Panc1 (cell line): ENCODE results near the gene GAGE13.

ENCODE experiments used
- POLR2AphosphoS5 ChIP-seq: IDR thresholded peaks from 2 replicates; pipeline ENCODE4 v1.6.1; 2012; ENCODE audit warnings: mild to moderate bottlenecking, low read depth, low read length, moderate library complexity
- REST ChIP-seq, 2 experiments: IDR thresholded peaks; 2 replicates each; pipeline ENCODE4 v1.6.1; 2011 to 2012; ENCODE audit warnings: low read depth in 2 of 2, control low read depth in 1 of 2, low read length in 1 of 2, mild to moderate bottlenecking in 1 of 2, moderate library complexity in 1 of 2; ENCODE audit not compliant: insufficient read depth in 1 of 2
- SIN3A ChIP-seq: IDR thresholded peaks from 2 replicates; pipeline ENCODE4 v1.6.1; 2012; ENCODE audit warnings: low read depth, mild to moderate bottlenecking, low read length, moderate library complexity, borderline replicate concordance; ENCODE audit not compliant: insufficient read depth
- TF ChIP-seq, protein P1 (sequence below): fragments of 450-650 bp; IDR thresholded peaks from 2 replicates; pipeline ENCODE4 v1.5.1; 2017; ENCODE audit warnings: mild to moderate bottlenecking

DNA sequence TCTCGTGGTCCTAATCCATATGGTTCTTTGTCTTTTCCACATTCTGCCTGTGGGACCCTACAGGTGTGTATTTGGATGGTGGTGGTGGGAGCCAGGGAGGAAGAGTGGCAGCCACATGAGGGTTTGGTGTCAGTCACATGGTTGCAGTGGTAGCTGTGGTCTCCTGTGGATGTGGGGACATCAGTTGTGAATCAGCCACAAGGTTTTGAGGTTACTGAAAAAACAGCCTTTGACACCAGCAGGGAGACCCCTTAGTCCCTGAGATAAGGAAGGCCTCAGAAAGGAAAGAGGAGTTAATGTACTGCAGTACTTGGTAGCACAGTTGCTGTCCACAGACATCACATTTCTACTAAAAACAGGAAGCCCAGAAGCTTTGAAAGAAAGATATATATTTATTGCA, 43.7 kb upstream of the GAGE13 start:
- TF ChIP-seq, protein P1, sequence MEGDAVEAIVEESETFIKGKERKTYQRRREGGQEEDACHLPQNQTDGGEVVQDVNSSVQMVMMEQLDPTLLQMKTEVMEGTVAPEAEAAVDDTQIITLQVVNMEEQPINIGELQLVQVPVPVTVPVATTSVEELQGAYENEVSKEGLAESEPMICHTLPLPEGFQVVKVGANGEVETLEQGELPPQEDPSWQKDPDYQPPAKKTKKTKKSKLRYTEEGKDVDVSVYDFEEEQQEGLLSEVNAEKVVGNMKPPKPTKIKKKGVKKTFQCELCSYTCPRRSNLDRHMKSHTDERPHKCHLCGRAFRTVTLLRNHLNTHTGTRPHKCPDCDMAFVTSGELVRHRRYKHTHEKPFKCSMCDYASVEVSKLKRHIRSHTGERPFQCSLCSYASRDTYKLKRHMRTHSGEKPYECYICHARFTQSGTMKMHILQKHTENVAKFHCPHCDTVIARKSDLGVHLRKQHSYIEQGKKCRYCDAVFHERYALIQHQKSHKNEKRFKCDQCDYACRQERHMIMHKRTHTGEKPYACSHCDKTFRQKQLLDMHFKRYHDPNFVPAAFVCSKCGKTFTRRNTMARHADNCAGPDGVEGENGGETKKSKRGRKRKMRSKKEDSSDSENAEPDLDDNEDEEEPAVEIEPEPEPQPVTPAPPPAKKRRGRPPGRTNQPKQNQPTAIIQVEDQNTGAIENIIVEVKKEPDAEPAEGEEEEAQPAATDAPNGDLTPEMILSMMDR: no peak
- TF ChIP-seq POLR2AphosphoS5: no peak
- no peak for TF ChIP-seq SIN3A
- no peak for TF ChIP-seq REST (IDR thresholded peaks at IDR 0.05; ENCODE audit: insufficient read depth in 1 of 2, low read depth in 2 of 2, low read length in 1 of 2)
